DND-41 (cell line): ENCODE data around the gene PWWP2B.
"Not testable (repeated sequence)": the region's sequence is repeated elsewhere in the genome, so short reads cannot be mapped to it uniquely, and the experiment has no call there.

Experiments
- ATAC-seq: fragments of 200-7000 bp; cut with Tn5 transposase; 3 replicates; pipeline ENCODE4 v1.9.1; 2021; ENCODE audit warnings: low read depth; ENCODE audit not compliant: insufficient read depth
- DNase-seq: peaks from one replicate; pipeline ENCODE4 v3.0.0-alpha.2; 2020
- H2AFZ ChIP-seq: 2 replicates; pipeline ENCODE4 v1.6.0; 2012; ENCODE audit warnings: low read depth, low read length
- H3K27ac ChIP-seq: 2 replicates; pipeline ENCODE4 v1.5.1; 2012; ENCODE audit warnings: low read length, inconsistent platforms
- H3K27me3 ChIP-seq: fragments of 200-600 bp; sonication (generic); 2 replicates; pipeline ENCODE4 v1.6.0; 2012; ENCODE audit warnings: low read length, mild to moderate bottlenecking, inconsistent platforms; ENCODE audit not compliant: insufficient read depth, poor library complexity
- H3K36me3 ChIP-seq: 2 replicates; pipeline ENCODE4 v1.5.1; 2012; ENCODE audit warnings: low read length, inconsistent platforms; ENCODE audit not compliant: insufficient read depth
- H3K4me1 ChIP-seq: 2 replicates; pipeline ENCODE4 v1.5.1; 2012; ENCODE audit warnings: mild to moderate bottlenecking, low read length; ENCODE audit not compliant: insufficient read depth
- H3K4me2 ChIP-seq: 2 replicates; pipeline ENCODE4 v1.6.0; 2012; ENCODE audit warnings: mild to moderate bottlenecking, moderate library complexity, low read length, inconsistent platforms; ENCODE audit not compliant: insufficient read depth
- H3K4me3 ChIP-seq, 2 experiments: fragments of 200-600 bp in 1 of 2; shearing (Covaris generic) in 1 of 2; 2 replicates each; pipeline ENCODE4 v1.5.1; 2012 to 2016; ENCODE audit warnings: inconsistent platforms in 2 of 2, low read length in 2 of 2, mild to moderate bottlenecking in 2 of 2, low read depth in 1 of 2, moderate library complexity in 1 of 2
- H3K79me2 ChIP-seq: 2 replicates; pipeline ENCODE4 v1.6.0; 2012; ENCODE audit warnings: low read length, inconsistent platforms; ENCODE audit not compliant: insufficient read depth
- H3K9ac ChIP-seq: 2 replicates; pipeline ENCODE4 v1.6.0; 2012; ENCODE audit warnings: low read depth, mild to moderate bottlenecking, inconsistent platforms, low read length, moderate library complexity
- H3K9me3 ChIP-seq: 2 replicates; pipeline ENCODE4 v1.5.1; 2012; ENCODE audit warnings: low read length, moderate library complexity, mild to moderate bottlenecking, inconsistent platforms; ENCODE audit not compliant: insufficient read depth, severe bottlenecking
- H4K20me1 ChIP-seq: 2 replicates; pipeline ENCODE4 v1.6.0; 2012; ENCODE audit warnings: low read length; ENCODE audit not compliant: insufficient read depth
- CTCF ChIP-seq: IDR thresholded peaks from 2 replicates; pipeline ENCODE4 v1.5.1; 2012; ENCODE audit warnings: borderline replicate concordance, low read length, moderate library complexity, mild to moderate bottlenecking; ENCODE audit not compliant: poor library complexity, severe bottlenecking; ENCODE audit errors: extremely low read depth
- EZH2 ChIP-seq: IDR thresholded peaks from 3 replicates; pipeline ENCODE4 v1.6.1; 2012; ENCODE audit warnings: borderline replicate concordance, low read depth, mild to moderate bottlenecking, moderate library complexity, low read length, inconsistent platforms; ENCODE audit not compliant: severe bottlenecking

Gene PWWP2B

GRCh38 chr10:132375795-132376297, 21.2 kb upstream of the PWWP2B start:
- no peak overlapping the region for H2AFZ ChIP-seq
- H3K9ac ChIP-seq, result no peak overlapping the region
- H3K27me3 ChIP-seq, result no peaks in the 10 kb centered on the region
- DNase-seq (no peak), ATAC-seq (no peak)
- H4K20me1 ChIP-seq, result no peaks in the 10 kb centered on the region; the same call in 1 of the 2 replicates
- no peaks in the 10 kb centered on the region for H3K36me3 ChIP-seq
- H3K4me2 ChIP-seq, result no peak overlapping the region
- H3K4me3 ChIP-seq, result no peak overlapping the region
- H3K79me2 ChIP-seq, result no peaks in the 10 kb centered on the region
- H3K27ac ChIP-seq, result no peak overlapping the region
- no peaks in the 10 kb centered on the region for H3K9me3 ChIP-seq
- TF ChIP-seq EZH2 (no peak), CTCF (no peak)
- no peaks in the 10 kb centered on the region; the same call in 1 of the 2 replicates for H3K4me1 ChIP-seq

- Histone ChIP-seq H3K79me2 (no peaks in the 10 kb centered on the region), H3K36me3 (no peaks in the 10 kb centered on the region), H3K27ac (no peak overlapping the region), H3K27me3 (no peaks in the 10 kb centered on the region), H3K4me1 (no peaks in the 10 kb centered on the region; the same call in 1 of the 2 replicates), H3K9ac (no peak overlapping the region), H3K9me3 (no peaks in the 10 kb centered on the region), H3K4me3 (no peak overlapping the region), H3K4me2 (no peak overlapping the region), H2AFZ (no peak overlapping the region), H4K20me1 (no peaks in the 10 kb centered on the region; the same call in 1 of the 2 replicates)
- DNase-seq, result no peak
- TF ChIP-seq CTCF (no peak), EZH2 (no peak)
- no peak for ATAC-seq
Measured at GRCh38 chr10:132376394-132376851, 20.6 kb upstream of the PWWP2B start.

- Histone ChIP-seq H3K27ac (no peak overlapping the region), H4K20me1 (no peaks in the 10 kb centered on the region; the same call in 1 of the 2 replicates), H3K36me3 (no peaks in the 10 kb centered on the region), H3K27me3 (no peaks in the 10 kb centered on the region), H3K4me3 (no peak overlapping the region), H2AFZ (no peak overlapping the region), H3K4me2 (no peak overlapping the region), H3K9ac (no peak overlapping the region), H3K79me2 (no peaks in the 10 kb centered on the region), H3K9me3 (no peaks in the 10 kb centered on the region), H3K4me1 (no peaks in the 10 kb centered on the region)
- no peak for TF ChIP-seq EZH2
- no peak for TF ChIP-seq CTCF
- DNase-seq (no peak), ATAC-seq (no peak)
Measured at GRCh38 chr10:132377326-132377725, 19.7 kb upstream of the PWWP2B start.

GRCh38 chr10:132379026-132379425, 18.0 kb upstream of the PWWP2B start:
- DNase-seq, H3K9me3 ChIP-seq, ATAC-seq, H3K4me2 ChIP-seq, H3K79me2 ChIP-seq, H3K27ac ChIP-seq, H3K4me1 ChIP-seq, H3K36me3 ChIP-seq, H4K20me1 ChIP-seq, H3K4me3 ChIP-seq, H3K9ac ChIP-seq, H2AFZ ChIP-seq, H3K27me3 ChIP-seq: not testable (repeated sequence)

GRCh38 chr10:132380986-132381385, 16.0 kb upstream of the PWWP2B start:
- H3K79me2 ChIP-seq, H3K36me3 ChIP-seq, H3K9me3 ChIP-seq, ATAC-seq, H4K20me1 ChIP-seq, H3K9ac ChIP-seq, H3K4me1 ChIP-seq, H2AFZ ChIP-seq, H3K27me3 ChIP-seq, H3K4me3 ChIP-seq, DNase-seq, H3K27ac ChIP-seq, H3K4me2 ChIP-seq: not testable (repeated sequence)
